Measurements from ENCODE around the gene TRNT1.

Gene TRNT1

GRCh38 chr3:3196148-3196861, 69.6 kb downstream of the TRNT1 start:
- no peak overlapping the region for H3K4me3 ChIP-seq (ENCODE audit: low read depth, low read length)
- H3K27ac ChIP-seq: no peak overlapping the region
- H3K36me3 ChIP-seq (replicated peaks): no peaks in the 10 kb centered on the region
- no peaks in the 10 kb centered on the region for H3K27me3 ChIP-seq (replicated peaks)
- peak; percentile 22 for DNase-seq
- peak; percentile 67 for TF ChIP-seq CTCF (IDR thresholded peaks at IDR 0.05; ENCODE audit: low read depth, low read length, missing control alignments)
- in situ Hi-C loops (cut with HindIII; ENCODE audit: low pct_ligation_motif_present, low sequenced_read_pairs): no loop called here

All from brain microvascular endothelial cell (primary cell).